Mucosa of descending colon (tissue), 3 donors: ENCODE results near the gene CPEB4. TPM values are rescaled to one million over a fixed set of nuclear protein-coding genes. Genes with fewer than 3 reads are reported as not detected.

Source experiments
- ATAC-seq: fragments of 200-7000 bp; cut with Tn5 transposase; one replicate; pipeline ENCODE4 v1.9.1; 2020; ENCODE audit warnings: mild to moderate bottlenecking, moderate library complexity
- DNase-seq, 3 donors: peaks; one replicate each; pipeline ENCODE4 v3.0.0-alpha.2; 2020
- H3K36me3 ChIP-seq: fragments of 200-600 bp; one replicate; pipeline ENCODE4 v1.8.0; 2021; ENCODE audit warnings: low read depth, mild to moderate bottlenecking
- H3K4me1 ChIP-seq: fragments of 200-600 bp; one replicate; pipeline ENCODE4 v1.8.0; 2021; ENCODE audit warnings: low read depth, mild to moderate bottlenecking
- H3K4me3 ChIP-seq: fragments of 200-600 bp; one replicate; pipeline ENCODE4 v1.8.0; 2021; ENCODE audit warnings: mild to moderate bottlenecking
- H3K9me3 ChIP-seq: fragments of 200-600 bp; one replicate; pipeline ENCODE4 v1.8.0; 2021; ENCODE audit warnings: mild to moderate bottlenecking
- intact Hi-C, 2 donors: fragments of 100-400 bp; cut with DNase I in 1 of 2; cut with micrococcal nuclease in 1 of 2; formaldehyde crosslinking; loops; one replicate each; pipeline versions ENCODE4 v1.11.0 to v1.11.1; 2022; cut with DNase I, micrococcal nuclease
- total RNA-seq, 3 donors: library from RNA; stranded (reverse); fragmentation: NEBNext Ultra II Directional in 2 of 3; extraction: Animal tissue kit (Norgen Biotek cat#: 25700) in 2 of 3; gene quantifications; one replicate each; pipeline versions ENCODE4 v1.2.1 to v1.2.4, GENCODE V29; 2021 to 2023
- TF ChIP-seq, protein P1 (sequence below): fragments of 200-600 bp; IDR thresholded peaks from one replicate; pipeline ENCODE4 v1.8.0; 2022; ENCODE audit warnings: antibody characterized with exemption, mild to moderate bottlenecking
- donor health status: DM: no; HTN: no; CAD: no; lungs with moderate emphysema.
- donor health status: DM: no; HTN: no; CAD: no.
- donor health status: DM: no; HTN: yes; CAD: no.

CPEB4 gene
- total RNA-seq, 3 donors from 2014 or later: 31.8 to 51.3 (median 32.1) TPM

DNA sequence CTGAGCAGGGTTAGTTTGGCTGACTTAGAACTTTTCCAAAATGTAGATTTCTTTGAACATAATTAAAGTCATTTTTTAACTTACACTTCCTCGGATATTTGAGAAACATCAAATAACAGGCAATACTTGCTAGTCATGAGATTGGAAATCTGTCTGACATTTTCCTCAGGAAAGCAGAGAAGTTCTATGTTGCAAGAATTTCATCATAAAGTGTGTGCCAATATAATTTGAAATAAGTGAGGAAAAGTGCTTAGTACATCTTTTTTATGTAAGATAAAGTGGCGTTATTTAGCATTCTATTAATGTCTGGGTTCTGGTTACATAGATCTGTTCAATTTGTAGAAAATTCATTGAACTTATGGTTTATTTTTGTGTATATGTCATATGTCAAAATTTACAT, 52.1 kb downstream of the CPEB4 start:
- Histone ChIP-seq H3K9me3 (no peaks in the 10 kb centered on the region), H3K4me1 (no peaks in the 10 kb centered on the region), H3K4me3 (no peak overlapping the region), H3K36me3 (no peaks in the 10 kb centered on the region)
- TF ChIP-seq, protein P1, sequence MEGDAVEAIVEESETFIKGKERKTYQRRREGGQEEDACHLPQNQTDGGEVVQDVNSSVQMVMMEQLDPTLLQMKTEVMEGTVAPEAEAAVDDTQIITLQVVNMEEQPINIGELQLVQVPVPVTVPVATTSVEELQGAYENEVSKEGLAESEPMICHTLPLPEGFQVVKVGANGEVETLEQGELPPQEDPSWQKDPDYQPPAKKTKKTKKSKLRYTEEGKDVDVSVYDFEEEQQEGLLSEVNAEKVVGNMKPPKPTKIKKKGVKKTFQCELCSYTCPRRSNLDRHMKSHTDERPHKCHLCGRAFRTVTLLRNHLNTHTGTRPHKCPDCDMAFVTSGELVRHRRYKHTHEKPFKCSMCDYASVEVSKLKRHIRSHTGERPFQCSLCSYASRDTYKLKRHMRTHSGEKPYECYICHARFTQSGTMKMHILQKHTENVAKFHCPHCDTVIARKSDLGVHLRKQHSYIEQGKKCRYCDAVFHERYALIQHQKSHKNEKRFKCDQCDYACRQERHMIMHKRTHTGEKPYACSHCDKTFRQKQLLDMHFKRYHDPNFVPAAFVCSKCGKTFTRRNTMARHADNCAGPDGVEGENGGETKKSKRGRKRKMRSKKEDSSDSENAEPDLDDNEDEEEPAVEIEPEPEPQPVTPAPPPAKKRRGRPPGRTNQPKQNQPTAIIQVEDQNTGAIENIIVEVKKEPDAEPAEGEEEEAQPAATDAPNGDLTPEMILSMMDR: no peak
- DNase-seq (no peak), ATAC-seq (no peak)
- intact Hi-C loops: no loop called here

DNA sequence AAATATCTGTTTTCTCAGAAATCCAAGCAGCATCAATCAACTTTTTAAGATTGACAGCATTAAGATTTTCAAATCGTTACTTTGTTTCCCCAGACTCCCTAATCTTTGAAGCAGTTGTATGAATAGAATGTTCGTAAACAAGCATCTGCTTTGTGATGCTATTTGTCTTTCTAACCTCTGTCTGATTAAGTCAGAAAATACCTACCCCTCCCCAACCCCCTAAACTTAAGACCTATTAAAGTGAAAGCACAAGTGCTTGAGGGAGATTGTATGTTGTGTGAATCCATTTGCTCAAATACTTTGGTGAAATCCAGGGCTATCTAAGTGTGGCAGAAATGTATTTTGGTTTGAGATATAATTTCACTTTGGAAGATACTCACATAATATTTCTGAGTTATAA, 53.0 kb downstream of the CPEB4 start:
- intact Hi-C loops: no loop called here
- Histone ChIP-seq H3K4me1 (no peaks in the 10 kb centered on the region), H3K4me3 (no peak overlapping the region), H3K9me3 (no peaks in the 10 kb centered on the region), H3K36me3 (no peaks in the 10 kb centered on the region)
- DNase-seq (no peak), ATAC-seq (no peak)
- TF ChIP-seq, protein P1: no peak

DNA sequence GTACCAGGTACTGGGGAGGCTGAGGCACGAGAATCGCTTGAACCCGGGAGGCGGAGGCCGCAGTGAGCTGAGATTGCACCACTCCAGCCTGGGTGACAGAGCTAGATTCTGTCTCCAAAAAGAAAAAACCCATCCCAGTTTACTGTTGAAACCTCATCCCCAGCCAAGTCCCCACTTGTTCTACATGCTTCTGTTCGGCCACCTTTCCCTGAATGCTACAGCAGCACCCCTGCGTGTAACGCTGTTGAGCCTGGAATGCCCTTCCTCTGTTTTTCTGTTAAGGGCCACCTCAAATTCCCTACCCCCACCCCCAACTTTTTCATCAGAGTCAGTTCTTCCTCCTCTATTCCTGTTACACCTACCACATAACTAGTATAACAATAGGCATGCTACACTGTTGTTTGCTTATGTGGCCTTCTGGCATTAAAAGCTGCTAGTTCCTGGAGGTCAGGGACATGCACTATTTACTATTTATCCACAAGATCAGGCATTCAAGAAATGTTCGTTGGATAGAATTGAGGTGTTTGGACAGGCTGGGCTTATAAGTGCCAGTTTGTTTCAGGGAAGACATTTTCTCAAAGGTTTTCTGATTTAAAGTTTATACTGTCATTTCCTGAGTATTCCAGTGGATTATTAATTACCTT, 53.7 kb downstream of the CPEB4 start:
- Histone ChIP-seq H3K9me3 (no peaks in the 10 kb centered on the region), H3K36me3 (no peaks in the 10 kb centered on the region), H3K4me3 (no peak overlapping the region), H3K4me1 (no peaks in the 10 kb centered on the region)
- ATAC-seq (no peak), DNase-seq (no peak)
- intact Hi-C loops: no loop called here
- TF ChIP-seq, protein P1: no peak

DNA sequence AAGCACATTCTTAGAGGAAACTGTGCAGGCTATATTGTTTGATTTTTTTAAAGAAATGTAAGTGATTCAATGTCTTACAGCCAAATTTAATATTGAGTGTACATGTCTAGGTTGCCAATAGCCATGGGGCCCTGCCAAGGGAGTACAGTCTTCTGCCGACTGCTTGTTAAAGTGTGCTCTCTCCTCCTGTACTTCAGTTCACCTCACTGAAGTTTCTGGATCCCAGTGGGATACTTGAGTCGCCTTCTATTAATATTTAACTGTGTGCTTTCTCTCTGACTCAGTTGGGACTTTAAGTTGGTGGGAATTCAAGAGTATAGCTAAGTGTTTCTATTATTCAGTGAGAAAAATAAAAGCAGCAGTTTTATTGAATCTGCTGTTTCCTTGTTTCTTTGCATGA, 56.4 kb downstream of the CPEB4 start:
- no peak for DNase-seq
- Histone ChIP-seq H3K4me1 (no peaks in the 10 kb centered on the region), H3K36me3 (no peaks in the 10 kb centered on the region), H3K4me3 (no peak overlapping the region), H3K9me3 (no peaks in the 10 kb centered on the region)
- TF ChIP-seq, protein P1: no peak
- intact Hi-C loops: no loop called here
- ATAC-seq: no peak

DNA sequence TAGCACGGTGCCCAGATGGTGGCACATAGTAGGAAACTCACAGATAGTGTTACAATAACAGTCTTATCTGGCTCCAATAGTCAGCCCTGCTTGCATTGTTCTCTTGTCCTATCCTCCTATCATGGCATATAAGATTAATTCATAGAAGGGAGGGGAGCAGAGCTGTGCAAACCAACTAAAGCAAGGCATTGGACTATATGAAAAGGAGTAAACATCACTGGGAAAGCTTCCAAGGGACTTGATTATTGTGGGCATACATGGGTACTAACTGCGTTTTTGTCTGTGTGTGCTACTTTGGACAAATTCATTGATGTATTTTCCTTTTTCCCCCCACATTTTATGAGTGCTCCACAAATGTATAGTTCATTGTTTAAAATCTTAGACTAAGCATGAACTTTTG, 57.0 kb downstream of the CPEB4 start:
- intact Hi-C loops: no loop called here

More for the DNA sequence above, 57.0 kb downstream of the CPEB4 start:
- TF ChIP-seq, protein P1: no peak
- ATAC-seq (no peak), DNase-seq (no peak)
- Histone ChIP-seq H3K4me1 (no peaks in the 10 kb centered on the region), H3K9me3 (no peaks in the 10 kb centered on the region), H3K4me3 (no peak overlapping the region), H3K36me3 (no peaks in the 10 kb centered on the region)
